Lung (tissue), 12 donors: ENCODE results near the gene SCAMP3. TPM values are rescaled to one million over a fixed set of nuclear protein-coding genes. Genes with fewer than 3 reads are reported as not detected.

Experiments used
- ATAC-seq: fragments of 200-7000 bp; cut with Tn5 transposase; one replicate; pipeline ENCODE4 v1.9.1; 2020; ENCODE audit warnings: moderate number of reproducible peaks; ENCODE audit not compliant: insufficient read depth, low FRiP score
- DNase-seq, 3 donors: peaks; one replicate each; pipeline ENCODE4 v3.0.0-alpha.2; 2013 to 2017
- H3K27ac ChIP-seq, 2 donors: one replicate each; pipeline ENCODE4 v1.5.1; 2013; ENCODE audit warnings: mild to moderate bottlenecking in 2 of 2, moderate library complexity in 2 of 2, control low read depth in 1 of 2, inconsistent platforms in 1 of 2, low read depth in 1 of 2, low read length in 1 of 2
- H3K27me3 ChIP-seq, 3 donors: one replicate each; pipeline ENCODE4 v1.5.1; 2013; ENCODE audit warnings: low read length in 2 of 3; ENCODE audit not compliant: control insufficient read depth in 3 of 3, insufficient read depth in 3 of 3
- H3K36me3 ChIP-seq, 4 donors: one replicate each; pipeline ENCODE4 v1.5.1; 2013; ENCODE audit warnings: low read length in 4 of 4, mild to moderate bottlenecking in 1 of 4, moderate library complexity in 1 of 4; ENCODE audit not compliant: control insufficient read depth in 4 of 4, insufficient read depth in 4 of 4
- H3K4me1 ChIP-seq, 5 donors: one replicate each; pipeline ENCODE4 v1.5.1; 2013; ENCODE audit warnings: low read length in 5 of 5, mild to moderate bottlenecking in 2 of 5, moderate library complexity in 1 of 5; ENCODE audit not compliant: control insufficient read depth in 5 of 5, insufficient read depth in 5 of 5
- H3K4me3 ChIP-seq: one replicate; pipeline ENCODE4 v1.5.1; 2013; ENCODE audit warnings: mild to moderate bottlenecking, control low read depth, moderate library complexity
- H3K9ac ChIP-seq, 2 donors: one replicate each; pipeline ENCODE4 v1.5.1; 2013; ENCODE audit warnings: low read length in 2 of 2, control low read depth in 1 of 2; ENCODE audit not compliant: insufficient read depth in 1 of 2
- H3K9me3 ChIP-seq, 4 donors: one replicate each; pipeline ENCODE4 v1.5.1; 2013; ENCODE audit warnings: low read length in 3 of 4, mild to moderate bottlenecking in 1 of 4, moderate library complexity in 1 of 4; ENCODE audit not compliant: control insufficient read depth in 4 of 4, insufficient read depth in 3 of 4
- CTCF ChIP-seq: IDR thresholded peaks from 2 replicates; pipeline ENCODE4 v1.5.1; 2012; ENCODE audit warnings: mild to moderate bottlenecking; ENCODE audit errors: control extremely low read depth, extremely low read depth
- WGBS, 2 donors: extraction: QIAGEN DNeasy Blood & Tissue Kit; methylation state at CpG; one replicate each; pipeline ENCODE4 v1.1.7; 2013; 5-methylcytosine and 5-hydroxymethylcytosine counted together
- polyA plus RNA-seq, 2 donors: library from polyadenylated mRNA; stranded (reverse); fragments of 200-250 nt; gene quantifications; one replicate each; pipeline ENCODE4 v1.2.1, GENCODE V29; 2013
- total RNA-seq, 2 donors: library from RNA; depleted of rRNA in 1 of 2; stranded (reverse); fragments of >200 nt in 1 of 2; gene quantifications; one replicate each; pipeline ENCODE4 v1.2.1, GENCODE V29; 2014 to 2021
- donor health status: control.
- donor health status: control.
- donor health status: Bipolar disorder and iron deficiency.
- donor health status: healthy.
- donor health status: DM: yes; HTN: yes; CAD: no.

The SCAMP3 gene
- total and polyA plus RNA-seq, 4 donors: 29.9 to 90.3 (median 69.8) TPM

DNA sequence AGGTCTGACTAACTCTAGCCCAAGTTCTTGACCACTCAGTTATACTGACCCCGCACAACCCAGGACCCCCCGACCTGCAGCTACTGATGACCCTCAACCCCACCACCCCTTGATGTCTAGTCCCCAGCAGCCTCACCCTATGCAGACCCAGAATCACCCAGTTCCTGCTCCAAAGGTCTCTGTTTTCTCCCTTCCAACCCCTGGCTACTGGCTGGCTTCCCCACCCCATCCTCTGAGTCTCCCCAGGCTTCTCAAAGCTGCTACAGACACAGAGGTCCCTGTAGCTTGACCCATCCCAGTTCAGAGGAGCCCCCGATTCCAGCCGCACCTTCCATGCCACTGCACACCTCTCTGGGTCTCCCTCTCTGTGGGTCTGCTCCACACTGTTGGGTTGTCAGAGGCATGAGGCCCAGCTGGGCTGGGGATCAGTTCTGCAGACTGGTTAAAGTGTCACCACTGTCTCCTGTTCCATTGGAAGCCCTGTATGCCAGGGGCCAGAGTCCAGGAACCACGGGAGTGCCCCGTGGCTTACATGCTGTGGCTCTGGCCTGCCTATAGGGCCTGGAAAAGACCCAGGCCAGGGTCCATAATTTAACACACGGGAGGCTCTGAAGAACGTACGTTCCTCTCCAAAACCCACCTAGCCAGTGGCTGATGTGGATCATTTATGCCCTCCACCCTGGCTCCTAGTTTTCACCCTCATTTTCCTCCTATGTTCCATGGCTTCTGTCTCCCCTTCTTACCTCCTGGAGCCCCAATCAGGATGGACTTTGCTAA, 38.6 kb upstream of the SCAMP3 start:
- H3K9ac ChIP-seq: no peak overlapping the region
- ATAC-seq (no peak), DNase-seq (no peak)
- peaks cover 0 to under 1% (median 0%) of the 10 kb centered on the region in 5 donors for H3K4me1 ChIP-seq
- H3K9me3 ChIP-seq: no peaks in the 10 kb centered on the region
- TF ChIP-seq CTCF: no peak
- no peak overlapping the region for H3K4me3 ChIP-seq
- no peaks in the 10 kb centered on the region for H3K36me3 ChIP-seq
- H3K27me3 ChIP-seq: peaks cover 0 to 21% (median 18%) of the 10 kb centered on the region in 3 donors
- WGBS, 2 donors: 86 to 90% methylated on average over 9 of the region's 9 CpGs
- no peak overlapping the region for H3K27ac ChIP-seq

GRCh38 chr1:155300024-155300423, 37.9 kb upstream of the SCAMP3 start:
- Histone ChIP-seq H3K9me3 (peaks cover 0 to 2% (median 0%) of the 10 kb centered on the region in 4 donors), H3K27ac (no peak overlapping the region), H3K27me3 (peaks cover 0 to 28% (median 22%) of the 10 kb centered on the region in 3 donors), H3K9ac (no peak overlapping the region), H3K36me3 (no peaks in the 10 kb centered on the region), H3K4me1 (peaks cover 0 to 5% (median 0%) of the 10 kb centered on the region in 5 donors), H3K4me3 (no peak overlapping the region)
- TF ChIP-seq CTCF: no peak
- no peak for DNase-seq
- 91 to 92% methylated on average over 8 of the region's 8 CpGs for WGBS, 2 donors
- ATAC-seq: no peak

- TF ChIP-seq CTCF: no peak
- no peak overlapping the region for H3K9ac ChIP-seq
- peaks cover 0 to 6% (median 0%) of the 10 kb centered on the region in 5 donors for H3K4me1 ChIP-seq
- WGBS, 2 donors: 75 to 76% methylated on average over 7 of the region's 7 CpGs
- peaks cover 0 to 2% (median 0%) of the 10 kb centered on the region in 4 donors for H3K9me3 ChIP-seq
- peaks cover 0 to 50% (median 35%) of the 10 kb centered on the region in 3 donors for H3K27me3 ChIP-seq
- no peak overlapping the region for H3K27ac ChIP-seq
- ATAC-seq (no peak), DNase-seq (no peak)
- H3K36me3 ChIP-seq: no peaks in the 10 kb centered on the region
- H3K4me3 ChIP-seq: no peak overlapping the region
Observed at GRCh38 chr1:155297384-155297783, 35.2 kb upstream of the SCAMP3 start.
